NK-92 (cell line): ENCODE data around the gene STK10.

Experiments used
- DNase-seq: peaks from one replicate; lab custom pipeline; 2025; ENCODE audit not compliant: unreplicated experiment; lab: John Stamatoyannopoulos, UW

The STK10 gene

DNA sequence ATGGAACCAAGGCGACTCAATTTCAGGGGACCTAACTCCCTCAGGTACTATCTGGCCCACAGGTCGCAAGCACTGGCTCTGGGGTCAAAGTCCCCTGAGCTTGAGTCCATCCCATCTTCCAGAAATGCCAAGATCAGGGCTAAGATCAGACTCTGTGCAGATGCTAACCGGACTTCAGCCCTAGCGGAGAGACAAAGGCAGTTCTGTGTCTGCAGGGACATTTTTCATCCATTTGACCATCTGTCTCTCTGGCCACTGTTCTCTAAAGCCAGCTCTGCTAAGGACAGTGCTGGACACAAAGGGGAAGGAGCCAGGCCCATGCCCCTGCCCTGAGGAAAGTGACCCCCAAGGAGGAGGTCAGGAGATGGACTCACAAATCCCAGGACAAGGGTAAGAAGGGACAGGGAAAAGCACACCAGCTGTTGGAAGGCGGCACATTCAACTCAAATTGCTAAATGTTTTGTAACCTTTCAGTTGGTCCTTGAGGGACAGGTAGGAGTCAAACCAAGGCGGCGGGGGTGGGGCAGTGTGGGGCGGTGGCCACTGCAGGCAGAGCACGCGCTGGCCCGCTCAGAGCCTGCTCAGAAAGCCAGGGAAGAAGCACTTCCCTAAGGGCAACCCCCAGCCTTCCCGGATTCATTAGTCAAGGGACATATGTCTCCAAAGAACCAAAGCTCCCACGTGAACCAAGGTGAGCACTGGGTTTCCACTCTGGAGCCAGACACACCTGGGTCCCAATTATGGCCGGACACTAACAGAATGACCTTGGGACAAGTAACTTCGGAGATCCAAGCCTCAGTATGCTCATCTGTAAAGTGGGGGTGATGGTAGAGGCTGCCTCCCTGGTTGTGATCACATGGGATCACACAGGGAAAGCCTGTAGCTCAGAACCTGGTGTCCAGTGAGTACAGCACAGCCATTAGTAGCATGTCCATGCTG, 42.8 kb downstream of the STK10 start:
- DNase-seq: no peak

DNA sequence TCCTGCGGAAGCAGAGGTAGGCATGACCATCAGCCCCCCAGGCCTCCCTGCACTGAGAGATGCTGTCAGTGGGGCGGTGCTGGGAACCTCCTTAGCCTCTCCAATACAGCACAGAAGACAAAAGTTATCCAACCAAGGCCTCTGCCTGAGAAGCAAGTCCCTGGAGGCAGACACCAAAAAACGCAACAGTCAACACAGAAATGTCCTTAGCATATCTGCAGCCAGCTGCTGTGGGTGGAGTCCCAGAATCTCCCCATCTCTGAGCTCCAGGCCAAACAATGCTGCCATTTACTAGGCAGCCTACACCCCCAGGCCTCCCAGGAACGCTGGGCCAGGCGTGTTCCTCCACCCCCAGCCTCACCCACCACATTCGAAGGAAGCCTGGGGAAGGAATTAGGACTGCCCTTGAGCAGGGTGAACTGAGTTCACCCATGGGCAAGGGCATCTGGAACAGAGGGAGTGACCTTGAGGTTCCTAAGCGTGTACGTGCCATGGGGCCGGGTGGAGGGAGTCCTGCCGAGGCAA, 43.7 kb downstream of the STK10 start:
- no peak for DNase-seq

DNA sequence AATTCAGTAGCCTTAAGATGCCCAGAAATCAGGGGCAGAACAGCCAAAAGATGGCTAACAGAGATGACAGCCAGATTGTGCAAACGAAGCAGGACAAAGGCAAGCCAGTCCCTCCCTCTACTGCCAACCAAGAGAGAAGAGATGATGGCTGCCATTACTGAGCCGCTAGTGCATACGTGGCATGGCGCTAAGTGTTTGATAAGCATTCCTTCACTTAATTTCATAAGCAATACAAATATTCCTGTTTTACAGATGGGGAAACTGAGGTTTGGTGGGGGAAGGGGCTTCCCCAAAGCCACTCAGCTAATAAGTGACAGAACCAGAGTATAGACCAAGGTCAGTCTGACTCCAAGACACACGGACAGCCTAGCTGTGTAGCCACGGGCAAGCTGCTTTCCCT, 44.1 kb downstream of the STK10 start:
- DNase-seq: no peak

DNA sequence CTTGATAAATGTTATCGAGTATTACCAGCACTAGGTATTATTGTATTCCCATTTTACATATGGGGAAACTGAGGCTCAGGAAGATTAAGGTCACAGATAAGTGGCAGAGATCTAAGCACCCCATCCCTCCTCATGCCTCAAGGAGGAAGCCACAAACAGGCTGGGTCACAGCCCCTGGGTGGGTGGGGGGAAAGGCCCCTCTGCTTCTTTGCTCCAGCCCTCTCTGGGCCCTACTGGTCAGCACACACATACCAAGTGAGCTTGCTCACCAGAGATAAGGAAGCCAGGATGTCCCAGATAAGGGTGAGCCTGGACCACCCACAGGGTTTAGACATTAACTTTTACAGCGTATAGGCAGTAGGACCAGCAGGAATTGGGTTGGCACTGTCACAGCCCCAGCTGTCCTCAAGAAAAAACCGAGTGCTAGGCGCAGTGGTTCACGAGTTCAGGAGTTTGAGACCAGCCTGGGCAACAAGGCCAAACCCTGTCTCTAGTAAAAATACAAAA, 45.3 kb downstream of the STK10 start:
- DNase-seq: no peak

DNA sequence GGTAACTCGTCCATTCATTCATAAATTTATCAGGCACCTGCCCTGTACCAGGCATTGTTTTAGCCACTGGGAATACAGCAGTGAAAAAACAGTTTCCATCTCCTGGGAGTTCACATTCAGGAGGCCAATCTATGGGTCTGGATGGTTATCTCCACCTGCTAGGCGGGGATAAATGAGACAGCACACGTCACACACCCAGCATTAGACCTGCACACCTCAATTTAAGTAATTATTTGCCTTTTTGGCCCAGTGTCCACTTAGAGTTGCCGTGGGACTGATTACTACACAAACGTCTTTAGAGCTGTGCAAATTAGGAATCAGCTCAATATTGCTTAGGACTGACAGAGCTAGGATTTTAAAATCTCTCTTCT, 46.1 kb downstream of the STK10 start:
- DNase-seq: no peak

DNA sequence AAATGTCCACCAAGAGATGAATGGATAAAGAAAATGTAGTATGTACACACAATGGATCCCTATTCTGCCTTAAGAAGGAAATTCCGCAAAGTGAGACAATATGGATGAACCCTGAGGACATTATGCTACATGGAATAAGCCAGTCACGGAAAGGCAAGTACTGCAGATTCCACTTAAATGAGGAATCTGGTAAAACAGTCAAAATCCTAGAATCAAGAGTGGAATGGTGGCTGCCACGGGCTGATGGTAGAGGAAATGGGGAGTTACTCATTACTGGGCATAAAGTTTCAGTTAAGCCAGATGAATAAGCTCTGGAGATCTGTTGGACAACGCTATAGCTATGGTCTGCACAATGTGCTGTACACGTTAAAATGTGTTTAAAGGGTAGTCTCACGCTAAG, 47.2 kb downstream of the STK10 start:
- DNase-seq: no peak

DNA sequence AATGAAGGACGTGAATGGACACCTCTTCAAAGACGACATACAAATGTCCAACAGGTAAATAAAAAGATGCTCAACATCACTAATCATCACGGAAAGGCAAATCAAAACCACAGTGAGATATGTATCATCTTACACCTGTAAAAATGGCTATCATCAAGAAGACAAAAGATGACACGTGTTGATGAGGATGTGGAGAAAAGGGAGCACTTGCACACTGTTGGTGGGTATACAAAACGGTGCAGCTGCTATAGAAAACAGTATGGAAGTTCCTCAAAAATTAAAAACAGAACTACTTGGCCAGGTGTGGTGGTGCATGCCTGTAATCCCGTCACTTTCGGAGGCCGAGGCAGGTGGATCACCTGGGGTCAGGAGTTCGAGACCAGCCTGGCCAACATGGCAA, 47.9 kb downstream of the STK10 start:
- no peak for DNase-seq

DNA sequence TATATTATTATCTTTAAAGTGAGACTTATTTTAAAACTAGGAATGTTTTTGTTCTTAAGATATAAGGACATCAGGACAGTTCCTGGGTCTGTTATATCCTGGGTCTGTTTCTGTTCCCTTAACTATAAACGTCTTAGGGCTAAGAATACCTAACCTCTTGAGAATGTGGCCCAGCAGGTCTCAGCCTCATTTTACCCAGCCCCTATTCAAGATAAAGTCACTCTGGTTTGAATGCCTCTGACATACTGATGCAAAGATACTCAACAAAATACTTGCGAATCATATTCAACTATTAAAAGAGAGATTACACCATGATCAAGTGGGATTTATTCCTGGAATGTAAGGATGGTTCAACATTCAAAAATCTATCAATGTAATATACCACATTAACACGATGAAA, 51.0 kb downstream of the STK10 start:
- DNase-seq: no peak

DNA sequence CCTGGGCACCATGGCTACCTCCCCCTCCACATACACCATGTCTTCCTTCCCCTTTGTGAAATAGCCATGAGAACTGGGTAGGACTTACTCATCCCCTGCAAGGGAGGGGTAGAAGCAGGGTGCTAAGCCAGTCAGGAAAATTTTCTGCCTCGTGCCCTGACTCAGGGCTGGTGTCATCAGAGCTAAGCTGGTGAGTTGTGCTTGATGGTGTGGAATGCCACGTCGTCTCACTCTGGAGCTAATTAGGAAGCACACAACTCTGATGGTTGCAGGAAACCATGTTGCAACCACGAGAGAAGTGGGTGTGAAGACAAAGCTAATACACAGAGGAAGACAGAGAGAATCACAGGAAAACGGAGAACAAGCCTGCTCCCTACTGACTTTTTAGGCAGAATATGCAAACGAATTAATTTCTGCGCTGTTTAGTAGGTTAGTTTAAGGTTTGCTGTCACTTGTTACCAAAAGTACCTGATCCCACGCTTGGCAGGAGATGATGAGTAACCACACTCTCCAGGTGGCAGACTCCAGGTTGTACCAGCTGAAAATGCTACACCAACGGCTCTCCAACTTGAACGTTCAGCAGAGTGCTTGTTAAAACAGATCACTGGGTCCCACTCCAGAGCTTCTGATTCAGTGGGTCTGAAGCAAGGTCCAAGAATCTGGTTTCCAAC, 54.5 kb downstream of the STK10 start:
- no peak for DNase-seq

DNA sequence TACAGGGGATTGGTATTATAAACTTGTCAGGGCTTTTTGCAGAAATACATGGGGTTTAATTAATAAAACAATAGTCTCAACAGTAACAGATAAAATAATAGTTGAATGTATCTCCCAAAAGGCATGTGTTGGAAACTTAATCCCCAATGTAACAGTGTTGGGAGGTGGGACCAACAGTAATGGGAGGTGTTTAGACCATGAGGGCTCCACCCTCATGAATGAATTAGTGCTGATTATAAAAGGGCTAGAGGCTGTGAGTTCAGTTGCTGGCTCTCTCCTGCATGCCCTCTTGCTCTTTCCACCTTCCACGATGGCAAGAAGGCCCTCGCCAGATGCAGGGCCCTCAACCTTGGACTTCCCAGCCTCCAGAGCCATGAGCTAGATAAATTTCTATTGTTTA, 56.3 kb downstream of the STK10 start:
- DNase-seq: no peak

DNA sequence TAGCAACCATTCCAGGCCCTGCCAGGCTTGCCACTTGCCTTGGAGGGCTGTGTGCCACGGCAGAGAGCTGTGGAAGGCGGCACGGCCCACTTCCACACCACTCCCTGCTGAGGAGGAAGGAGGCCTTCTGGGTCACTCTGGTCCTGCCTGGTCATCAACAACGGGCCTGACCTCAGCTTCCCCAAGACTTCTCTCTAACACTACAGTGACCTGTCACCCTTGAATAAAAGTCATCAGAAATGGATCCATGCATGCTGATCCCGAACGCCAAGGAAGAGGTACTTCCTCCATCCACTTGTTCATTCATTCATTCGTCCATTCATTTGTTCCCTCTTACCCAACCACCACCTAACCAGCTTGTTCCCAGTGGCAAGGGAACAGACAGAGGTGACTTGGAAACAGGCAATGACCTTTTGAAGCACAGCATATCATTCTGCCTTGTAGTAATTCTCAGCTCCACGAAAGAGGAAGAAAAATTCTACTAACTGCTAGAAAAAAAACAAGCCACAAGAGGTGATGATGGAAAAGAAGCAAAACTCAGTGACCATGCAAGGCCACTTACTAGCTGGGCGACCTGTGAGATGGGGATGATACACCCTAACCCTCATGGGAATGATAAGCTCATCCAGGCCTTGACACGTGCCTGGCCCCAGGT, 58.6 kb downstream of the STK10 start:
- DNase-seq: no peak

DNA sequence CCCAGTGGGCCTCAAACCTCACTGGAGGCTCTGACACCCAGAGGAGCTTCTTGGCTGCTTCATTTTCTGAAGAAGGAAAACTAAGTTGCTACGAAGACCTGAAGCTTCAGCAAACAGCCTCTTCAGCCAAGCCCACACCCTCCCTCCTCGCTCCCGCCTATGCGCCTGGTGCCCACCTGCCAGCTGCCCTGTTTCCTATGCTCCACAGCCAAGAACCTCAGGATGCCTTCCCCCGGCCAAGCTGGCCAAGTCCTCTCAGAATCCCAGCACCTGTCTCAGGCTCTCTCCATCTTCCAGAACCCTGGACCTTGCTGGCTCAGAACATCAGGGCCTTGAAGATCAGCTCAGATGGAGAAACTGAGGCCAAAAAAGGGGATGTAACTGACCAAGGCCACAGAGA, 60.4 kb downstream of the STK10 start:
- no peak for DNase-seq

DNA sequence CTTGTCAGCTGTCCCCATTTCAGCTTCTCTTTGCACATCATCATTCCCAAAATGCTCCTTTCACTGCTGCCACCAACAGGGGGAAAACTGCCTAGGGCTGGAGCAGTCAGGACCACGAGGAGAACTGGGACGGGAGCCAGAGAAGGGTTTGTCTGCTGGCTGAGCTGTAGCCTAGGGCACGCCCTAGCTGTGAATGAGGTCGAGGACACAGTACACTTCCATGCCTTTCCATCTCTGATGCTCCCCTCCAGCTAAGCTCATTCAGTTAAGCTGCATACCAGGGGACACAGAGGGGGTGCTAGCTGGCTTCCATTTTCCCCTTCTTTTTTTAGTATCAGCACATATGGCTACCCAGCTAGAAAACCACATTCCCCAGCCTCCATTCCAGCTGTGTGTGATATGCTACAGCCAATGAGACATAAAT, 64.7 kb downstream of the STK10 start:
- DNase-seq: no peak

DNA sequence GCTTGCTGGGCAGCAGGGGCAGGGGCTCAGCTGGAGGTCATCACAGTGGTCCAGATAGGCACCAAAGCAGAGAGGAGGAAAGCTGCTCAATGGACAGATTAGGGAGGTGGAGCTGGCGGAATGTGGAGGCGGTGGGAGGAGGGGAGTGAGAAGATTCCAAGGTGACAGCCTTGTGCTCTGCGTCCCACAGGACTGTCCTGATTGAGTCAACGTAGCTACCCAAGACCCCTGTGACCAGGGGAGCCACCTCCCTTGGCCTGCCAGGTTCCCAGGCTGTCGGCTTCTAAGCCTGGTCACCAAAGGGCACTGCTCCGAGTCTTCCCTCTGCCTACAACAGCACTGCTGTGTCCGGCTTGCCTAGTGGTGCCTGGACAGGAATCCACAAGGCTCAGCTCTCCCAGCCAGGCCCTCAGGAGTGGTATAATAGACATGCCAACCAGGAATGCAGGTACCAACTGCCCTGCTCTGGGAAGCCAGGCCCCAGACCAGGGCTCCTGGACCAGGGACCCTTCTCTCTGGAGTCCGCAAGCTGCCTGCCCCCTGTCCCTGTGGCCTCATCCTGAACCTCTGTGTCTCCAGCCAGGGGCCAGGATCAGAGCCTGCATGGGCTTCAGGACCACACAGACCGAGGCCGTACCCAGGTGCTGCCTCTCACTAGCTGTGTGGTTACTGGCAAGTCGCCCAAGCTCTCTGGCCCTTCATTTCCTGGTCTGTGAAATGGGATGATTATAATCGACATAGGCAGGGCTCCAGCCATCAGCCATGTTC, 67.9 kb downstream of the STK10 start:
- no peak for DNase-seq

DNA sequence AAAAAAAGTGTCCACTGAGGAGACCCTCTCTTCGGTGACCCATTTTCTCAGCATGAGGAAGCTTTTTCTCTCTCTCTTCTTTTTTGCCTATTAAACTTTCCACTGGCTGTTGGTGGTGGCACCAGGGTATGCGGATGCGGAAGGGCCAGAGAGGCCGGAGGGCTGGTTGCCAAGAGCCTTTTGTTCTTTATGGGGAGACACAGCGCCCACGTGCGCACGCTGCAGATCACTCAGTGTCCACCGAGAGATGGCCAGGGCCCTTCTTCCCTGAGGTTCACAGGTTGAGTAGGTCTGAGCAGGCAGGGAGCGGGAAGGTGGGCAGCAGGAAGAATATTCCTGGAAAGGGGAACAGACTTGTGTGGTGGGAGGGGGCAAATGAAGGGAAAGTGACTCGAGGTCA, 69.1 kb downstream of the STK10 start:
- DNase-seq: no peak

DNA sequence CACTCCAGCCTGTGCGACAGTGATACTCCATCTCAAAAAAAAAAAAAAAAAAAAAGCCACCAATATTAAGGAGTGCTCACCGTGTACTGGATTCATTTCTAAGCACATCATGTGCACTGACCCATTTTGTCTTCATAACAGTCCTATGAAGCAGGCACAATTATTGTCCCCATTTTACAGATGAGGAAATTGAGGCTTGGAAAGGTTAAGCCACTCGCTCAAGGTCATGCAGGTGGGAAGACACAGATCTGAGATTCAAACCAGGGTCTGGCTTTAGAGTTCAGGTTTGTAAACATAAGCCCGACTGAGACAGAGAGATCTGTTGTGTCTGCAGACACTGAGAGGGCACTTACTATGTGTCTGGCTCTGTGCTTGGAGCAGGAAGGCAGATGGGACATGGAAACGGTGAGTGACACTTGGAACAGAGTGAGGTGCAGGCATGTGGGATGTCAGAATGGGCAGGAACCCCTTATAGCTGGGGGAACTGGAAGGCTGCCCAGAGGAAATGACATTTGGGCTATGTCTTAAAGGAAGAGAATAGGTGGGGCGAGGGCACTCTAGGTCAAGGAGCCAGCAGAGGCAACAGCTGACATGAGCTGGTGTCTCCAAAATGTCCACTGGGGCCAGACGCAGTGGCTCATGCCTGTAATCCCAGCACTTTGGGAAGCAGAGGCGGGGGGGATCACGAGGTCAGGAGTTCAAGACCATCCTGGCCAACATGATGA, 69.9 kb downstream of the STK10 start:
- DNase-seq: no peak

DNA sequence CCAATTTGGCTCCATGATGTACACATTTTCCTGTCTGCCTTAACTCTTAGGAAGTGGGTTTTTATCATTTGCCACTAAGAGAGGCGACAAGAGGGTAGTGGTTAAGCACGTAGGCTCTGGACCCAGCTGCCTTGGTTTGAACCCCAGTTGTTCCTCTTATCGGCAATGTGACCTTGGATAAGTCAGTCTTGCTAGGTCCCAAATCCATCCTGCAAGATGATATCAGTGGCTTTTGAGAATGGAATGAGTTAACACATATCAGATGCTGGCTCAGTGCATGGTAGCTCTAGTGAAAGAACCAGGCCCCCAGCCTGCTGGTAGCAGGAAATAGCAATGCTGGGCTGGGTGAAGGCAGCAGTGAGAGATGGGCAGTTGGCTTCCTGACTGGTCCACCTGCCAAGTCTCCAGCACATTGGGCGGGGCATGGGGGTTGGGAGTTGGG, 72.5 kb downstream of the STK10 start:
- DNase-seq: no peak

DNA sequence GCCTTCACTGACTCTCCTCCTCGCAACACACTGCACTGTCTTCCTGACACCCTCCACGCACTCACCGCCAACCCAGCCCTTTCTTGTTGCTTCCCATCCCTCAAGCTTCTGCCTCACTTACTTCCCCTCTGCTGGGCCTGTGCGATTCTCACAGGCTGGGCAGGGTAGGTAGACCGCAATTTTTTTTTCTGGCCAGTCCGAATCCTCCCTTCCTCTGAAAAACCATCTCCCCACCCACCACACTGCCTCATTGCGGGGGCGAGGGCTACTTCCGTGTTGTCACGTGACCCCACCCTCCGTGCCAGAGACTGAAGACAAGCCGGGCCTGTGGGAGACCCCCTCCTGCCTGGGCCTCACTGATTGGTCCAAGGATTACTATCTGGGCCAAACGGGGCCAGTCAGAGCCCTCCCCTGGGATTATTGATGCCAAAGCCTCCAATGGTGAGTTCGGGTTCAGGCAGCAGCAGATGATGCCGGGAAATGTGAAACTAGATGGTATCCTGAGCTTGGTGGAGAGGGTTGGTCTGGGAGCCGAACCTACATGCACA, 73.1 kb downstream of the STK10 start:
- no peak for DNase-seq

DNA sequence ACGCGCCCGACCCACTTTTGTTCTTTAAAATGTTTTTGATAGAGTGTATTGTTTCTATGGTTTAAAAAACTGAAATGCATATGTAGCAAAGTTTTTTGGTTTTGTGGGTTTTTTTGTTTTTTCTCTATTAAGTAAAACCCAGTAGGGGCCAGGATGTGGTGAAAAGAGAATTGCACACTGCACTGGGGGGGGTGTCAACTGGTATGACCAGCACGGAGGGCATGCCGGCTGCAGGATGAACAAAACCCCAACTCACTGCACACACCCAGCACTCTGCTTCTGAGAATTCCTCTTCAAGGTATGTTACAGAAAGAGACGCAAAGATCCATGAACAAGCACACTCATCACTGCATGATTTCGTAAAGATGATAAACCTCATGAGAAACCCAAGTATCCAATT, 75.0 kb downstream of the STK10 start:
- DNase-seq: no peak

DNA sequence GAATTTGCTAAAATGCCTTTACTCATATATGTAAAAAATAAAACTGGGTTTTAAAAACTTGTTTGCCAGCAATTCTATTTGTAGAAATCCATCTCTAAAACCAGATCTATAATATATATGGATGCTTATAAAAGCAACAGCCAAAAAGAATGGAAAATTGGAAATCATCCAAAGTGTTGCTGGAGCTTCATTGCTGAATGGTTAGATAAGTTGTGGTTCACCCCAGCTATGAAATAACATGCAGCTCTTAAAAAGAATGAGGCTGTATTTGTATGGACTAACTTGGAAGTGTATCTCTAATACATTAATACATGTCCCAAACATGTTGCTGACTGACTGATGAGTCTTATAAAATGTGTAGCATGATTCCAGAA, 76.2 kb downstream of the STK10 start:
- DNase-seq: no peak
